Kidney (tissue), 14 donors: ENCODE measurements around the gene ZP1. TPM values are rescaled to one million over a fixed set of nuclear protein-coding genes. Genes with fewer than 3 reads are reported as not detected.
"Not testable (repeated sequence)": the region's sequence is repeated elsewhere in the genome, so short reads cannot be mapped to it uniquely, and the experiment has no call there.

Experiments
- DNase-seq, 5 donors: peaks; one replicate each; pipeline ENCODE4 v3.0.0-alpha.2; 2013 to 2020
- FAIRE-seq: peaks from 2 replicates; lab custom pipeline; 2012; peaks lifted over from hg19 to GRCh38; lab: Jason Lieb, UNC
- H3K27ac ChIP-seq, 2 donors: one replicate each; pipeline ENCODE4 v1.7.0; 2013; ENCODE audit warnings: low read depth in 2 of 2, low read length in 2 of 2, inconsistent platforms in 1 of 2
- H3K27me3 ChIP-seq: one replicate; pipeline ENCODE4 v1.7.1; 2013; ENCODE audit warnings: low read length, inconsistent platforms; ENCODE audit not compliant: control insufficient read depth, insufficient read depth
- H3K36me3 ChIP-seq, 3 donors: one replicate each; pipeline versions ENCODE4 v1.7.0 to v1.7.1; 2013; ENCODE audit warnings: low read length in 3 of 3, control low read depth in 1 of 3, inconsistent platforms in 1 of 3; ENCODE audit not compliant: insufficient read depth in 3 of 3, control insufficient read depth in 2 of 3
- H3K4me1 ChIP-seq, 3 donors: one replicate each; pipeline versions ENCODE4 v1.7.0 to v1.7.1; 2013; ENCODE audit warnings: low read length in 3 of 3, inconsistent platforms in 1 of 3, low read depth in 1 of 3; ENCODE audit not compliant: control insufficient read depth in 2 of 3, insufficient read depth in 2 of 3
- H3K4me3 ChIP-seq, 3 donors: one replicate each; pipeline versions ENCODE4 v1.7.0 to v1.8.1; 2013; ENCODE audit warnings: low read length in 3 of 3, control low read depth in 1 of 3, inconsistent platforms in 1 of 3
- H3K9ac ChIP-seq, 3 donors: one replicate each; pipeline versions ENCODE4 v1.7.0 to v1.7.1; 2013; ENCODE audit warnings: low read length in 3 of 3, control low read depth in 1 of 3, inconsistent platforms in 1 of 3
- H3K9me3 ChIP-seq, 3 donors: one replicate each; pipeline versions ENCODE4 v1.7.0 to v1.7.1; 2013; ENCODE audit warnings: low read length in 3 of 3, control low read depth in 1 of 3, inconsistent platforms in 1 of 3; ENCODE audit not compliant: control insufficient read depth in 2 of 3, insufficient read depth in 1 of 3
- intact Hi-C: fragments of 100-400 bp; cut with DNase I; formaldehyde crosslinking; loops from one replicate; pipeline ENCODE4 v1.11.1; 2022
- polyA plus RNA-seq: library from polyadenylated mRNA; stranded (reverse); fragments of 350-450 nt; fragmentation: Illumina TruSeq; extraction: RNeasy Lipid Tissue Mini Kit (QIAGEN cat#74804); gene quantifications from one replicate; pipeline ENCODE4 v1.2.3, GENCODE V29; 2014; ENCODE audit warnings: low read depth, low replicate concordance; ENCODE audit not compliant: insufficient read depth
- total RNA-seq: library from RNA; stranded (reverse); fragmentation: NEBNext Ultra II Directional; extraction: Animal tissue kit (Norgen Biotek cat#: 25700); gene quantifications from one replicate; pipeline ENCODE4 v1.2.1, GENCODE V29; 2021
- TF ChIP-seq, protein P1 (sequence below): IDR thresholded peaks from 3 replicates; pipeline ENCODE4 v1.5.1; 2012; ENCODE audit warnings: mild to moderate bottlenecking, moderate library complexity, borderline replicate concordance; ENCODE audit not compliant: insufficient read depth; ENCODE audit errors: extremely low read depth
- donor health status: control.
- donor health status: control.
- donor health status: control.
- donor health status: control.
- donor health status: control.
- donor health status: DM: yes; HTN: yes; CAD: no.
- donor health status: Normal renal cell carcinoma (clear cell type).

Gene ZP1
- total and polyA plus RNA-seq, 2 donors from 2014 or later: not detected

DNA sequence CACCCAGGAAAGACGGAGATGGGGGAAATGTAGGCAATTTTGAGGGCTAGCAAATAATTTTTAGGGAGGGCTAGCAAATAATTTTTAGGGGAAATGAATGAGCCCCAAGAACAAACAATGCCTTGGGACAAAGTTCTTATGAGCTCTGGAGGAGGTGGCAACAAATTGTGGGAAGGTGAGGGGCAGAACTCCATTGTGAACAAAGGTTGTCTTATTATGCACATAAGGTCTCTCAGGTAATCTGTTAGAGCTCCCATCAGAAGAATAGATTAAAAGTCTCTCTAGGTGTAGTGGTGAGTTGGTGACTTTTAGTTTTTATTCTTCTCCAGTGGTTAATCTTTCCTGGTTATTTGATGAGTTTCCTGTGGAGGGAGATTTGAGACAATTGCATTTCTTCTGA lies 41.5 kb downstream of the ZP1 start:
- intact Hi-C loops: no loop called here
- peaks cover 9 to 20% (median 12%) of the 10 kb centered on the region in 3 donors for H3K4me1 ChIP-seq
- no peaks in the 10 kb centered on the region for H3K27me3 ChIP-seq
- TF ChIP-seq, protein P1, sequence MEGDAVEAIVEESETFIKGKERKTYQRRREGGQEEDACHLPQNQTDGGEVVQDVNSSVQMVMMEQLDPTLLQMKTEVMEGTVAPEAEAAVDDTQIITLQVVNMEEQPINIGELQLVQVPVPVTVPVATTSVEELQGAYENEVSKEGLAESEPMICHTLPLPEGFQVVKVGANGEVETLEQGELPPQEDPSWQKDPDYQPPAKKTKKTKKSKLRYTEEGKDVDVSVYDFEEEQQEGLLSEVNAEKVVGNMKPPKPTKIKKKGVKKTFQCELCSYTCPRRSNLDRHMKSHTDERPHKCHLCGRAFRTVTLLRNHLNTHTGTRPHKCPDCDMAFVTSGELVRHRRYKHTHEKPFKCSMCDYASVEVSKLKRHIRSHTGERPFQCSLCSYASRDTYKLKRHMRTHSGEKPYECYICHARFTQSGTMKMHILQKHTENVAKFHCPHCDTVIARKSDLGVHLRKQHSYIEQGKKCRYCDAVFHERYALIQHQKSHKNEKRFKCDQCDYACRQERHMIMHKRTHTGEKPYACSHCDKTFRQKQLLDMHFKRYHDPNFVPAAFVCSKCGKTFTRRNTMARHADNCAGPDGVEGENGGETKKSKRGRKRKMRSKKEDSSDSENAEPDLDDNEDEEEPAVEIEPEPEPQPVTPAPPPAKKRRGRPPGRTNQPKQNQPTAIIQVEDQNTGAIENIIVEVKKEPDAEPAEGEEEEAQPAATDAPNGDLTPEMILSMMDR: no peak
- H3K9me3 ChIP-seq: no peaks in the 10 kb centered on the region
- peaks cover 0 to under 1% (median 0%) of the 10 kb centered on the region in 3 donors for H3K36me3 ChIP-seq
- no peak for FAIRE-seq
- no peak for DNase-seq
- no peak overlapping the region for H3K9ac ChIP-seq
- no peak overlapping the region for H3K27ac ChIP-seq
- H3K4me3 ChIP-seq: no peak overlapping the region

GRCh38 chr11:60909680-60910280 lies 42.4 kb downstream of the ZP1 start:
- peaks cover 9 to 20% (median 10%) of the 10 kb centered on the region in 3 donors for H3K4me1 ChIP-seq
- FAIRE-seq, DNase-seq, H3K36me3 ChIP-seq, H3K9me3 ChIP-seq, H3K27me3 ChIP-seq, H3K9ac ChIP-seq, H3K27ac ChIP-seq, intact Hi-C loops, H3K4me3 ChIP-seq: not testable (repeated sequence)

DNA sequence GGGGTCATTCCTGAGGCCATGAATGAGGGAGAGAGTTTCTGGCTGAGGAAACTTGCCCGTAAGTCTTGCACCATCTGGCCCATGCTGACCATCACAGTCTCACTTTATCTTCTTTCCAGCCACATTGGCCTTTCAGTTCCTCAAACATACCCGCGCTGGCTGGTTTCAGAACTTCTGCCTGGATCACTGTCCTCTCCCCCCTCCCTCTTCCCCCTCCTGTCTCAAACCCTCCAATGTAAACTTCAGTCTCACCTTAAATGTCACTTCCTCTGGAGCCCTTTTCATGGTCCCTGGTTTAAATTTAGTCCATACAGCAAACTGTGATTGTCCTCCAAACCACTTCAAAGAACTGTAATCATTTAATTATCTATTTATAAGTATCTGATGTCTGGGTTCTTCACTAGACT lies 42.9 kb downstream of the ZP1 start:
- Histone ChIP-seq H3K9me3 (no peaks in the 10 kb centered on the region), H3K27ac (no peak overlapping the region), H3K36me3 (no peaks in the 10 kb centered on the region), H3K27me3 (no peaks in the 10 kb centered on the region), H3K4me1 (peaks cover 5 to 19% (median 10%) of the 10 kb centered on the region in 3 donors), H3K4me3 (no peak overlapping the region), H3K9ac (no peak overlapping the region)
- DNase-seq (no peak), FAIRE-seq (no peak)
- TF ChIP-seq, protein P1: no peak
- intact Hi-C loops: no loop called here

GRCh38 chr11:60910711-60911380 lies 43.5 kb downstream of the ZP1 start:
- Histone ChIP-seq H3K27ac (no peak overlapping the region), H3K9ac (no peak overlapping the region), H3K36me3 (no peaks in the 10 kb centered on the region), H3K4me1 (peaks cover 5 to 16% (median 6%) of the 10 kb centered on the region in 3 donors), H3K27me3 (no peaks in the 10 kb centered on the region), H3K9me3 (no peaks in the 10 kb centered on the region), H3K4me3 (no peak overlapping the region)
- TF ChIP-seq, protein P1: no peak
- DNase-seq: no peak
- intact Hi-C loops: no loop called here
- FAIRE-seq: no peak
